NB4 (cell line): ENCODE results near the gene MEF2C.
"Not testable (repeated sequence)": the region's sequence is repeated elsewhere in the genome, so short reads cannot be mapped to it uniquely, and the experiment has no call there.

ENCODE experiments used
- DNase-seq: peaks from one replicate; pipeline ENCODE4 v3.0.0; 2010; ENCODE audit warnings: low read depth
- H3K4me3 ChIP-seq: one replicate; pipeline ENCODE4 v1.5.1; 2011; ENCODE audit warnings: mild to moderate bottlenecking, low read depth, low read length, moderate library complexity
- CTCF ChIP-seq: IDR thresholded peaks from one replicate; pipeline ENCODE4 v1.5.1; 2012; ENCODE audit warnings: low read depth, low read length
- MAX ChIP-seq: IDR thresholded peaks from 2 replicates; pipeline ENCODE4 v1.6.1; 2011; ENCODE audit warnings: low read depth, low read length
- MYC ChIP-seq: IDR thresholded peaks from 2 replicates; pipeline ENCODE4 v1.6.1; 2011; ENCODE audit warnings: low read depth, low read length
- POLR2A ChIP-seq: IDR thresholded peaks from 2 replicates; pipeline ENCODE4 v1.6.1; 2011; ENCODE audit warnings: mild to moderate bottlenecking; ENCODE audit not compliant: insufficient read length; ENCODE audit errors: extremely low read depth

The MEF2C gene

GRCh38 chr5:88861231-88861630, 21.8 kb downstream of the MEF2C start:
- no peak overlapping the region for H3K4me3 ChIP-seq
- no peak for TF ChIP-seq MYC
- no peak for TF ChIP-seq POLR2A
- no peak for TF ChIP-seq MAX
- TF ChIP-seq CTCF = no peak
- no peak for DNase-seq

DNA sequence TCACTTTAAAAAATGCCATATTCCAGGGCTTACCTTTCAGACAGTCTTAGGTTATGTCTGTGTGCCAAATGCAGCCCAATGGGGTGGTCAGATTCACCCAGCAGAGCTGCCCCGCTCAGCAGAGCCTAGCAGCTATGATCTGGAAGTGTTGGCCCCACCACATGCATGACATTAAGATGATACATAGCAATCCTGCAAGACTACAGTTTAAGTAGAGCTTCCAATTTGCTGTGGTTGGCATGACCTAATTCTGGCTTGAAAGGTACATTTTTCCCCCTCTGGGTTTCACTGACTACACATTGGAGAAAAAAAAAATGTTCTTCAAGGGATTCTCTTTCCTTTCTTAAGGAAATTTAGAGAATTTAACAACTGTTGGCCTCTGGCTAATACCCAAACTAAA, 22.5 kb downstream of the MEF2C start:
- TF ChIP-seq POLR2A = no peak
- TF ChIP-seq MAX = no peak
- no peak for TF ChIP-seq MYC
- TF ChIP-seq CTCF = no peak
- no peak overlapping the region for H3K4me3 ChIP-seq
- no peak for DNase-seq

DNA sequence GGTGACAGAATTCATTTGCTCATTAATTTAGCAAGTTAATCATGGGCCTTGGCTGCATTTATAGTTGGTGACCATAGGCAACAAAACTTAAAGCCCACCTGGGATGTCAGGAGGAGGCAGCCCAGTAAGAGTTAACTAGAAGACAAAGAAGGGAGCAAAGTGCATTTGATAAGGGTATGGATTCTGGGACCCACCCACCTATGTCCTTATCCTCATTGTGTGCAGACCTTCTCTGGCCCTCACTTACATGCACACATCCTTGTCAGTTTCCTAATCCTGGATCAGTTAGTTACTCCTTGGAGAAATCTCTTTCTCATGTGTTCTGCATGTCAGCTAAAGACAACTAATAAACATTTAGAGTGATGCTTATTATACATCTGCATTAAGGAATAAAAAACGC, 24.6 kb downstream of the MEF2C start:
- no peak for TF ChIP-seq CTCF
- TF ChIP-seq MYC = no peak
- no peak for TF ChIP-seq MAX
- no peak for TF ChIP-seq POLR2A
- no peak overlapping the region for H3K4me3 ChIP-seq
- DNase-seq = no peak

GRCh38 chr5:88856381-88856780, 26.6 kb downstream of the MEF2C start:
- not testable (repeated sequence) for H3K4me3 ChIP-seq, DNase-seq

- DNase-seq = no peak
- TF ChIP-seq MAX (no peak), CTCF (no peak), POLR2A (no peak), MYC (no peak)
- H3K4me3 ChIP-seq = no peak overlapping the region
These were observed 28.2 kb downstream of the MEF2C start for GRCh38 chr5:88854769-88855168.

DNA sequence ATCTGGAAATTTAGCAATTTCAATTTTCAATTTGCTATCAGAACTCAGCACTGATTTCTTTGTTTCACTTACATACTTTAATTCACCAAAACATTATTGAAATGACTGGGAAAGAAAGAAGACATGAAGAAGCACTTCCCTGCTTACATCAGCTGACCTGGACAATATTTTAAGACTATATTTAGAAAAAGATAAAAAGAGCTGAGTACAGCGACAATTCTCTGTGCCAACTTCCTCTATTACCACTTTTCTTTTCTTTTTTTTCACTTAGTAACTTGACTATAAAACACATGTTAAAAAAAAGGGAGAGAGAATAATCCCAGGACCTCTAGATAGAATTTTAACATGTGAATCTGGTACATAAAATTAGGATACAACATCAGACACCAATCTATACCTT, 35.6 kb downstream of the MEF2C start:
- TF ChIP-seq POLR2A = no peak
- no peak overlapping the region for H3K4me3 ChIP-seq
- no peak for DNase-seq

DNA sequence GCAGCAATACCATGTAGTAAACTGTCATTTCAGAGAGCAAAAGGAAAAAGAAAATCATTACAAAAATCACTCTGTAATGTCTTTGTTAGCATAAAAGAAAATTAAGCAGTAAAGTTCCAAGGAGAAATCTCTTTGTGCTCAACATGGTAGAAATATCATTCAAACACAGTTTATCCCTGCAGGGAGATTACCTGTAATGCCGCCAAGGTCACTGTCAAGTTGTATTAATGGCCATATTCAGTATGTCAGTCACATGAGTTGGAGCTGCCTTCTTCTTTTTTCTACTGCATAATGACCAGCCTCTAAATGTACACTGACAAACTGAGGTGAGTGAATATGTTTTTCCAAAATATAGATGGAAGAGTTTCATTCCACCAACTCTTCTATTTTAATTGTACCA, 36.5 kb downstream of the MEF2C start:
- DNase-seq = no peak
- H3K4me3 ChIP-seq = no peak overlapping the region
- TF ChIP-seq MYC = no peak
- no peak for TF ChIP-seq CTCF
- no peak for TF ChIP-seq POLR2A
- TF ChIP-seq MAX = no peak
